Left kidney (tissue), 2 donors: Measurements from ENCODE around the gene NAPEPLD. TPM values are rescaled to one million over a fixed set of nuclear protein-coding genes. Genes with fewer than 3 reads are reported as not detected.
"Not testable (repeated sequence)": the region's sequence is repeated elsewhere in the genome, so short reads cannot be mapped to it uniquely, and the experiment has no call there.

Experiments
- DNase-seq: peaks from one replicate; pipeline ENCODE4 v3.0.0-alpha.2; 2013
- polyA plus RNA-seq: library from polyadenylated mRNA; unstranded; fragments of 120-200 nt; gene quantifications from one replicate; pipeline ENCODE4 v1.2.1, GENCODE V29; 2013; ENCODE audit not compliant: insufficient read length

Gene NAPEPLD
- polyA plus RNA-seq, 1 donor: 52.8 TPM

DNA sequence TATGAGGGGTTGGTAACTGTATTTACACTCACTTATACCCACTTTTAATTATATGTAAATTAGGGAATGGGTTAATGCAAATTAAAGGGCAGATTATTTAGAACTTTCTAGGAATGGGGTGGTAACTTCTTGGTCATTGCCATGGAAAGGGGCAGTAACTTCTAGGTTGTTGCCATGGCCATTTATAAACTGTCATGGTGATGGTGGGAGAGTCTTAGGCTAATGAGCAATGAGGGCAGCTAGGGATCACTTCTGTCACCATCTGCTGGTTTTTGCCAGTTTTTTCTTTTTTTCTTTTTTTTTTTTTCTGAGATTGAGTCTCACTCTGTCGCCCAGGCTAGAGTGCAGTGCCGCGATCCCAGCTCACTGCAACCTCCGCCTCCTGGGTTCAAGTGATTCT, 33.1 kb downstream of the NAPEPLD start:
- no peak for DNase-seq

DNA sequence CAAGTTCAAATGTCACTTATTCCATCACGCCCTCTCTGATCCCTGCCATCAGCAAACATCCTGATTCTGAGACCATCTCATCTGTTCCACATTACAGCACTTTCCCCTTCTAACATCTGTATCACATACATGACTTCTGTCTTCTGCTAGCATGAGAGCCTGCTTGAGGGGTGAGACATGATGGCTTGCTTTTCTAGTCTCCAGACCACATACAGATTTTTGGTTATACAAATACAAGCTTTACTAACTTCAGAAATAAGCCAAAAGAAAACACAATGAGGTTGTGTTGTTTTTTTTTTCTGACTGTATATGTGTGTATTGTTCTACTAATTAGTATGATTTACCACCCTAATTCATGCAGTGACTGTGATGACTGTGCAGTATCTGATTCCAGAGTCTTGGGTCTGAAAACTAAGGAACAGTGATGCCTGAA, 34.3 kb downstream of the NAPEPLD start:
- DNase-seq: no peak

DNA sequence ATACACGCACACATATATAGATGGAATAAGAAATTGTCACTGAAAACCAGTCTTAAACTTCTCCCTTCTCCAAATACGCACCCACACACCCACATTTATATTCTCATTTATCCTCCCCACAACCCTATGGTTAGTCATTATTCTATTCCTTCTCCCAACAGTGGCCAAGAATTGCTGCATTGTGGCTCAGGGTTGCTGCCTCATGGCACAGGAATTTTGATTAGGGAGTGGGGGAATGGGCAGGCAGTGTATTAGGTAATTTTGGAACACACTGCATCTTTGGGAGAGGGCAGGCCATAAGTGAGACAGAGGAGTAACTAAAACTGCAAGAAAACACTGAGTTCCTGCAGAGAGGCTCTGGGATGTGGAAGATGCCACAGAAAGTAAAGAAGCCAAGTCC, 35.7 kb downstream of the NAPEPLD start:
- no peak for DNase-seq

DNA sequence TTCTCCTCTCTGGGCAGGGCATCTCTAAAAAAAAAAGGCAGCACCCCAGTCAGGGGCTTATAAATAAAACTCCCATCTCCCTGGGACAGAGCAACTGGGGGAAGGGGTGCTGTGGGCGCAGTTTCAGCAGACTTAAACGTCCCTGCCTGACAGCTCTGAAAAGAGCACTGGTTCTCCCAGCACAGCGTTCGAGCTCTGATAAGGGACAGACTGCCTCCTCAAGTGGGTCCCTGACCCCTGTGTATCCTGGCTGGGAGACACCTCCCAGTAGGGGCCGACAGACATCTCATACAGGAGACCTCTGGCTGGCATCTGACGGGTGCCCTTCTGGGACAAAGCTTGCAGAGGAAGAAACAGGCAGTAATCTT, 42.2 kb downstream of the NAPEPLD start:
- not testable (repeated sequence) for DNase-seq

DNA sequence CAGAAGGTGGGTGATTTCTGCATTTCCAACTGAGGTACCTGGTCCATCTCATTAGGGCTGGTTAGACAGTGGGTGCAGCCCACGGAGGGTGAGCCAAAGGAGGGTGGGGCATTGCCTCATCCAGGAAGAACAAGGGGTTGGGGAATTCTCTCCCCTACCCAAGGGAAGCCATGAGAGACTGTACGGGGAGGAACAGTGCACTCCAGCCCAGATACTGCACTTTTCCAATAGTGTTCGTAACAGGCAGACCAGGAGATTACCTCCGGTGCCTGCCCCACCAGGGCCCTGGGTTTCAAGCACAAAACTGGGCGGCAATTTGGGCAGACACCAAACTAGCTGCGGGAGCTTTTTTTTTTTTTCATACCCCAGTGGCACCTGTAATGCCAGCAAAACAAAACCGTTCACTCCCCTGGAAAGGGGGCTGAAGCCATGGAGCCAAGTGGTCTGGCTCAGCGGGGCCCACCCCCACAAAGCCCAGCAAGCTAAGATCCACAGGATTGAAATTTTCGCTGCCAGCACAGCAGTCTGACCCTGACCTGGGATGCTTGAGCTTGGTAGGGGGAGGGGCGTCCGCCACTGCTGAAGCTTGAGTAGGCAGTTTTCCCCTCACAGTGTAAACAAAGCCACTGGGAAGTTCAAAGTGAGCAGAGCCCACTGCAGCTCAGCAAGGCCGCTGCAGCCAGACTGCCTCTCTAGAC, 42.7 kb downstream of the NAPEPLD start:
- DNase-seq: peak; percentile 70

DNA sequence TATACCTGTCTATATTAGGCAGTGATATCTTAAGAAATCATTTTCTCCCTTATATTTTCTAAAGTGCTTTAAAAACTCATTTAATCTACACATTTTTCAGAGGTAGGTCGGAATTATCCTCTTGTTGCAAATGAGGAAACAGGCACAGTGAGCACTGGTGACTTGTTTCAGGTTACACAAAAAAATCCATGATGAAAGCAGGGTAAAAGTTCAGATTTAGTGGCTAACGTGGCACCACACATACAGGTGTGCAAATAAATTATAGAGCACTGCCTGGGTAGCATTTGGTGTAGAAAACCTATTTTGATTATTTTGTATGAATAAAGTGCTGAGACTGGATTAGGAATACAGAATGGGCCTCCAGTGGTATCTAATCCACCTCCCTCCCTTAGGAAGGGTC, 47.4 kb downstream of the NAPEPLD start:
- DNase-seq: no peak

DNA sequence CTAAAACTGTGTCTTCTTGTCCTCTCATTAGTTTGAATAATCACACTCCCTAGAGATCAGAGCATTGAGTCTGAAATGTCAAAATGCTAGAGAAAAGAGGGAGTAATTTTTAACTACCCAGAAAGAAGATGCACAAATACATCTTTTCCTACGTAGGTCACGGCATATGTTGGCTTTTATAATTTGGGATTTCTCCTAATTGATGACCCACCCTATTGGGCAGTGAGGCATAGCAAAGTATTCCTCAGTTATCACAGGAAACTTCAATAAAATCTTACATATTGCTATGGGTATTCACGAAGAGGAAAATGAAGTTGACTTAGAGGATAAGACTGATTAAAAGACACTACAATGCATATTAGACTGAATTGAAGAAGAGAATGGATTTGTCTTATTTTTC, 48.6 kb downstream of the NAPEPLD start:
- DNase-seq: no peak

DNA sequence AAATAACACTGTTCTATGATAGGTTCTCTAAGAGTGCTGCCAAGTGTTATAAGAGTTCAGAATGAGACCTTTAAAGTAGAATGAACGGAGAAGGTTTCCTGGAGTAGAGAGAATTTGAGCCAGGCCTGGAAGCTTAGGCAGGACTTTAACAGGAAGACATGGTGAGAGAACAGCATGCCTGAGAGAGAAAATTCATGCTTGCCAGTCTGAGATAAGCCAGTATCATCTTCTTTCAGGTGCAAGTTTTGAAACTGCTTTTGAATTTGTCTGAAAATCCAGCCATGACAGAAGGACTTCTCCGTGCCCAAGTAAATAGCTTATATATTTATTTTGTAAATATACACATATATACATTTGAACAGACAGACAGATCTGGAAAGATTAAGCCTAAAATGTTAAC, 51.9 kb downstream of the NAPEPLD start:
- DNase-seq: no peak

DNA sequence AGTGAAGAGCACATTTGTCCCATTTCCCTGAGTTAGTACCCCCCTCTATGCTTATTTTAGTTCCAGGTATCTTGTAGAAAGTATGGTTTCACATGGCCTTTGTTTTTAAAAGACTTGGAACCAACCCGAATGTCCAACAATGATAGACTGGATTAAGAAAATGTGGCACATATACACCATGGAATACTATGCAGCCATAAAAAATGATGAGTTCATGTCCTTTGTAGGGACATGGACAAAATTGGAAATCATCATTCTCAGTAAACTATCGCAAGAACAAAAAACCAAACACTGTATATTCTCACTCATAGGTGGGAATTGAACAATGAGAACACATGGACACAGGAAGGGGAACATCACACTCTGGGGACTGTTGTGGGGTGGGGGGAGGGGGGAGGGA, 53.3 kb downstream of the NAPEPLD start:
- not testable (repeated sequence) for DNase-seq

DNA sequence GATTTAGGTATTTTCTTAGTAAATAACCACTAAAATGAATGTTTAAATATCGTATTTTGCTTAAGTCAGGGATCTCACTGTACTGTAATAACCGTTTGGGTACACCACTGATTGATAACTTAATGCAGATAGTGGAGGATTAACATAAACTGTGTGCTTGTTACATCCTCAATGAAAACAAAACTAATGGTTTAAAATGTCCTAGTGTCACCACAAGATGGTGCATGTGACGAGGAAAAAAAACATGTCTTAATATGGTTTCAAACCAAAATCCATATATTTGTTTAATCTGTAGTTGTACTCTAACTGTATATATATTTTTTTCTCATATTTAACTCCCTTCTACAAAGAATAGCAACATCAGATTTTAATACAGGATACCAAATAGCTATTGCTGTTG, 54.8 kb downstream of the NAPEPLD start:
- DNase-seq: no peak

DNA sequence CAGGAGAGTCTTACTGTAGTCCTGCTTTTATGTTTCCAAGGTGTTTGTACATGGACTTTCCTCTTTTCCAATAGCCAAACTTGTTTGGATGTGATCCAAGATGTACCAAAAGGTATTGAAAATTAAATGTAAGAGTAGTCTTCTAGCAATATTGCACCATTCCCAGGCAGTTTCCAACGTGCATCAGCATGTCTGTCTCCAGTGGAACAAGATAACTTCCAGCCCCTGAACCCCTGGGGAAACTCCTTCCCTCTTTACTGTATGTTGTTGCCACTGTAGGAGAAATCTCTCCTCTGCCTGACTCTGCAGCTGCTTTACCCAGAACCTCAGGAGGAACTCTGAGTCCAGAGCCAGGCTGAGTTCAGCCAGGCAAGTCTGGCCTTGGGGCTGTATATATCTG, 55.5 kb downstream of the NAPEPLD start:
- DNase-seq: no peak

DNA sequence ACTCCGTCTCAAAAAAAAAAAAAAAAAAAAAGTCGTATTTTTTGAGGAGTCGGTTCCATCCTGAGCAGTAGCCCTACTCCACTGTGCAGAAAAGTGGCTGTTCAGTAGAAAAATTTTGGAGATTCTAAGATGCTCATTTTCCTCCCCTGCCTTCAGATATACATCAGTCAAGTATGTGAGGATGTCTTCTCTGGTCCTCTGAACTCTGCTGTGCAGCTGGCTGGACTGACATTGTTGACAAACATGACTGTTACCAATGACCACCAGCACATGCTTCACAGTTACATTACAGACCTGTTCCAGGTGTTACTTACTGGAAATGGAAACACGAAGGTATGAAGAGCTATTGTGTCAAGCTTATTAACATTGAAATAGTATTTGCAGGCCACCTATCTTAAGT, 56.6 kb downstream of the NAPEPLD start:
- DNase-seq: not testable (repeated sequence)

DNA sequence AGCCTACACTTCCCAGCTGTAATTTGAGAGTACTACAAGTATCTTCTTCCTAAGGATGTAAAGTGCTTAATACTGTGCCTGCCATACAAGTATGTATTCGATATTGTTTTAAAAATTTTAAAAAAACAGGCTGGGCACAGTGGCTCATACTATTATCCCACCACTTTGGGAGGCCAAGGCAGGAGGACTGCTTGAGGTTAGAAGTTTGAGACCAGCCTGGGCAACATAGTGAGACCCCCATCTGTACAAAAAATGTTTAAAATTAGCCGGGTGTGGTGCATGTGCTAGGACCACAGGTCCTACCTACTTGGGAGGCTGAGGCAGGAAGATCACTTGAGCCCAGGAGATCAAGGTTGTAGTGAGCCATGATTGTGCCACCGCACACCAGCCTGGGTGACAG, 65.7 kb downstream of the NAPEPLD start:
- DNase-seq: no peak

DNA sequence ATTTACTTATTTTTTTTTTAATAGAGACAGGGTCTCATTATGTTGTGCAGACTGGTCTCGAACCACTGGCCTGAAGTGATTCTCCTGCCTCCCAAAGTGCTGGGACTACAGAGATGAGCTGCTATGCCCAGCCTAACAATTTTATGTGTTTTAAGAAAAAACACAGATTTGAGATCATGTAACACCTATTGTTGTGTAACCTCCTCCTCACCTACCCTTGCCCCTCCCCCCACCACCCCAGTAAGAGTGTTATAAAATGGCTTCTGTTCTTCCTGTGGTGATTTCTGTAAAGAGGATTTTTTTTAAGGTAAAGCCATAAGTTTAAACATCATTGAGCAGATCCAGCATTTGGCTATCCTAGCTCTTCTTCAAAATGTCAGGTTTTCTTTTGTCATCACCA, 66.4 kb downstream of the NAPEPLD start:
- DNase-seq: no peak

DNA sequence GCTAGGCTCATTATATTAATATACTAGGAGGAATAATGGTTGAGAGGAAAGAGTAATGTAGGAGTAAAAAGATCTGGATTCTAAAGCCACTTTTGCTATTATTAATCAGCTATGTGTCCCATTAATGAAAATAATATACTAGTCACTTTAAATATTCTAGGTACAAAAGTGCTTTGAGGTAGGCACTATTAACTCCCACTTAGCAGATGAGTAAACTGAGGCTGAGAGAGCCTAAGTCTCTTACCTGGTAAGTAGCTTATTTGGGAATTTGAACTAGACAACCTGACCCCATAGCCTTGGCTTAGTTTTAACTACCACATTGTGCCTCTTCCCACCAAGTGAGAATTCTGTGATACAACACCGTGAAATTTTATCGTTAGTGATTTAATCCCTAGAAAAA, 68.0 kb downstream of the NAPEPLD start:
- no peak for DNase-seq

DNA sequence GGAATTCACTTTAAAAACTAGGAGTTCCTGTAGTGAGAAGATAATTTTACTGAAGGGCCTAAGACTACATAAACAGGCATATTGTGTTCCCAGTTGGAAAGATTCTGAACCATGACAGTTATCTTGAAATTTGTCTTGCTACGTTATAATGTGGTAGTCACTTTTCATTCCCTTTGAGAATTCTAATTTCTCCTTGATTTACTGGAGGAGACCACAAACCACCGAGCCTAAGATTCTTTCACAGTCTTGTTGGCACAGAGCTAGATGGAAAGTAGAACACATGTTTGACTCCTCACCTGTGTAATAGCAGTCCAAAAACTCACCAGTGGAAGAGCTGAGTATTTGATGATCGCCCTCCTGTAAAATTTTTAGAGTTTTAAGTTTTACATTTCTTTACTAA, 69.1 kb downstream of the NAPEPLD start:
- DNase-seq: no peak

DNA sequence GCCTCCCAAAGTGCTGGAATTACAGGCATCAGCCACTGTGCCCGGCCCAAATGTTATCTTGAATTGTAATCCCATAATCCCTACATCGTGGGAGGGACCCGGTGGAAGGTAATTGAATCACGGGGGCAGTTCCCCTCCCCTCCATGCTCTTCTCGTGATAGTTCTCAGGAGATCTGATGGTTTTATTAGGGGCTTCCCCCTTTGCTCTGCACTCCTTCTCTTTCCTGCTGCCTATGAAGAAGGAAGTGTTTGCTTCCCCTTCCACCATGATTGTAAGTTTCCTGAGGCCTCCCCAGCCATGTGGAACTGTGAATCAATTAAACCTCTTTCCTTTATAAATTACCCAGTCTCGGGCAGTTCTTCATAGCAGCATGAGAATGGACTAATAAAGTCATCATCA, 70.7 kb downstream of the NAPEPLD start:
- DNase-seq: not testable (repeated sequence)

DNA sequence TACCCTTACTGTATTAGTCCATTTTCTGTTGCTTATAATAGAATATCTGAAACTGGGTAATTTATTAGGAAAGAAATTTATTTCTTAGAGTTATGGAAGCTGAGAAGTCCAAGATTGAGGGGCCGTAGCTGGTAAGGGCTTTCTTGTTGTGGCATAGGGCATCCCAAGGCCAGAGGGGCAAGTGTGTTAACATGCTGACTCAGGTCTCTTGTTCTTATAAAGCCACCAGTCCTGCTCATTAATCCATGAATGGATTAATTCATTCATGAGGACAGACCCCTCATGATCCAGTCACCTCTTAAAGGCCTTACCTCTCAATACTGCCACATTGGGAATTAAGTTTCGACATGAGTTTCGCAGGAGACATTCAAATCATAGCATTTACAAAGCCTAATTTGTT, 71.6 kb downstream of the NAPEPLD start:
- no peak for DNase-seq

DNA sequence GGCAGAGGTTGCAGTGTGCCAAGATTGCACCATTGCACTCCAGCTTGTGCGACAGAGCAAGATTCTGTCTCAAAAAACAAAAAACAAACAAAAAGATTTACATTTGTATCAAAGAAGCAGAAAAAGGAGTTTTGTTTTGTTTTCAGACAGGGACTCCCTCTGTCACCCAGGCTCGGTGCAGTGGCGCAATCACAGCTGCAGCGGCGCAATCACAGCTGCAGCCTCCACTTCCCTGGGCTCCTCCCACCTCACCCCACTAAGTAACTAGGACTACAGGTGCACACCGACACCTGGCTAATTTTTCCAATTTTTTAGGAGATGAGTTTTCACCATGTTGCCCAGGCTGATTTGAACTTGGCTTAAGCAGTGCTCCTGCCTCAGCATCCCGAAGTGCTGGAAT, 72.1 kb downstream of the NAPEPLD start:
- no peak for DNase-seq

DNA sequence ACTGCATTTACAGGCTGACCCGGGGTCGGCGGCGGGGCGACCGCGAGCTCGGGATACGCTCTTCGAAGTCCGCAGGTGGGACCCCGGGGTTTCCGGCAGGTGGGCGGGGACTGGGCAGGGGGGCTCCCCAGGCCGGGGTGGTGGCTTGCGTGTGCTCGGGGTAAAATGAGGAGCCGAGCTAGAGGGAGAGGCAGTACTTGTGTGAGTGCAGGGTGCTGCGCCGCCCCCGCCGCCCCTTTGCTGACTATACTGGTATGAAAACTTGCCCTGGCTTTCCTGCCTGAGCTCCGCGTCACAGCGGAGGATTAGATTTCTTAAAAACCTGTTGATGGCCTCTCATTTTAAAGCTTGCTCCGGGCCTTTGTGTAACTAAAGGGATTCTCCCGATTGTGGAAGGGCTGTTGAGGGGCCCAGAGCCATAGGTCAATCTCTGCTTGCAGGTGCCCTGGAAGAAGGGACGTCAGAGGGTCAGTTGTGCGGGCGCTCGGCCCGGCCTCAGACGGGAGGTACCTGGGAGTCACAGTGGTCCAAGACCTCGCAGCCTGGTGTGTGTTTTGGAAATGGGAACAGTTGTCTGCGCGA, 73.5 kb downstream of the NAPEPLD start:
- DNase-seq: peak; percentile 48

DNA sequence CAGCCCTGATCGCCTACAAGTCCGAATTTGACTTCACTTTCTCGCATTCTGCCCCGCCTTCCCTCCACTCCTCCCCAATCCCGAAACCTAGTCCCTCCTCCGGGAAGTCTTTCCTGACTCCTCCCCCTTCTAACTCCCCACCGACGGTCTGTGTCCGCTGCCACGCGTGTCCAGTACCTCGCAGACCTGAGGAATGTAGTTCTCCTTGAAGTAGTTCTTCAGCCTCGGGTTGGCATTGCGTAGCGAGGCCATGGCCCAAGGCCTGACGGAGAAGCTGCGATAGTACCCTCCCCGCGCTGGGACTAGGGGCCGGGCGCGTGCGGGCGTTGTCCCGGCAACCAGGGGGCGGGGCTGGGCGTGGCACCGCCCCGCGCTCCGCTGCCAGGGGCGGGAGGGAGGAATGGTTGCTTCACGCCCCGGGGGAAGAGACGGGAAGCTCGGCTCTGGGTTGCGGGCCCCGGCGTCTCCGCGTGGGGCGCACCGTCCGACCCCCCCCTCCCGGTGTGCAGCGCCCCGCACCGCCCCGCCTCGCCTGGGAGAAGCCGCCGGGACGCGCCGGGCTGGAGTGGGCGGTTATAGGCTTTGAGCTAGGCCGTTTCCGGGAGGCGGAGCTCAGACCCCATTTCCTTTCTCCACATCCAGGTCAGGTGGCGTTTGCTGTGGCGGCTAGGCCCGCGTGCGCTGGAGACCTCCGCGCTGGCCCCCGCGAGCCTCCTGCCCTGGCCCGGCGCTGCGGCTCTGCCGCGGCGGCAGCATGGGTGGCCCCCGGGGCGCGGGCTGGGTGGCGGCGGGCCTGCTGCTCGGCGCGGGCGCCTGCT, 74.2 kb downstream of the NAPEPLD start, which contains the start of the genes ARMC10 and FBXL13:
Gene ARMC10, plus strand, starts transcription at position 622 of the 818 bp plus-strand sequence. Its CDS starts 133 bp downstream, at position 755.
Gene FBXL13, minus strand, starts transcription at position 278 of the 818 bp plus-strand sequence.
- peak; percentile 92 for DNase-seq

DNA sequence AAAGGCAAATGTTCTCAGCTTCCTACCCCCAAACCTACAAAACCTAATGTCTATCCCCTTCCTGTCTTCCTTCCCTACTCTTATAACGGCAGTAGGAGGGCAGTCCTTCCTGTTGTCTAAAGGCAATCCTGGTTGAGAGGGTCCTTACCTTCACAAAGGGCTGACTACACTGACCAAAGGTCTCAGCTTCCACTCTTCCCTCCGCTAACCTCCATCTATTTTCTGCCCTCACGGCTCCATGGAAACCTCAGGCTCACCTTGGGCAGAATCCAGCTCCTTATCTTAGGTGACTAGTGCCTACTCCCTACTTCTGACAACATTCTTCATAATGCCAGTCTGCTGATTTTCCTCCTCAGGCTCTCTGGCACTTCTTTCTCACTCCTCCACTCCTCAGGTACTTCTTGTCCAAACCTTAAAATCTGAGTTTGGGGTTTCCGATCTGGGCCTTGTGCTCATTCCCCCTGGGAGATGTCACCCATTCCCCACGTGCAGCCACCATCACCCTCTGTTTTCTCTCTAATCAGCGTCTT, 74.8 kb downstream of the NAPEPLD start:
- no peak for DNase-seq

DNA sequence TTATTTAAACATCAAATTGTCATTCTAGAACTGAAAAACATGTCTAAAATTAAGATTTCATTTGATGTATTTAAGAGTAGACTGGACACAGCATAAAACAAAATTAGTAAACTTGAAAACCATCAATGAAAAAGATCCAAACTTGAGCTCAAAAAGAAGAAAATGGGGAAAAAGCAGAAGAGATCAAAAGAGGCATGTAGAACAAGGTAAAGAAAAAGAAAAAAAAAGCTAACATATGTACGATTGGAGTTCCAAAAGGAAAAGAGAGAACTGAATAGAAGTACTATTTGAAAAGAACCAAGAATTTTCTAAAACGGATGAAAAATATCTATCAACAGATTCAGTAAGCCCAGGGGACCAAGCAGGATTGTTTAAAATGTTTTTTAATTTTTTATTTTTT, 77.9 kb downstream of the NAPEPLD start:
- DNase-seq: no peak
